ENCODE data around the gene MOXD1. TPM values are rescaled to one million over a fixed set of nuclear protein-coding genes. Genes with fewer than 3 reads are reported as not detected.

MOXD1 gene
- total RNA-seq = 31.4 TPM

GRCh38 chr6:132400883-132401617 lies at the start of gene MOXD1:
MOXD1 (minus strand) TSS chr6:132401475; CDS start chr6:132401426, 49 bp downstream.
- peak; percentile 92 for ATAC-seq

GRCh38 chr6:132446855-132447241 lies 45.6 kb upstream of the MOXD1 start:
- no peak for ATAC-seq

GRCh38 chr6:132446141-132446854 lies 45.0 kb upstream of the MOXD1 start:
- ATAC-seq = no peak

- ATAC-seq = no peak
These were observed 44.1 kb upstream of the MOXD1 start for GRCh38 chr6:132445201-132445951.

- ATAC-seq = no peak
These were observed 41.9 kb upstream of the MOXD1 start for GRCh38 chr6:132443206-132443605.

- ATAC-seq = no peak
These were observed 28.8 kb upstream of the MOXD1 start for GRCh38 chr6:132430110-132430509.

- no peak for ATAC-seq
These were observed 23.9 kb upstream of the MOXD1 start for GRCh38 chr6:132425176-132425575.

- ATAC-seq = no peak
These were observed 22.6 kb upstream of the MOXD1 start for GRCh38 chr6:132423839-132424238.

GRCh38 chr6:132418235-132418965 lies 17.1 kb upstream of the MOXD1 start:
- no peak for ATAC-seq

- ATAC-seq = no peak
These were observed 13.5 kb upstream of the MOXD1 start for GRCh38 chr6:132414761-132415160.

- ATAC-seq = no peak
These were observed 13.0 kb upstream of the MOXD1 start for GRCh38 chr6:132414322-132414721.

GRCh38 chr6:132413499-132413802 lies 12.2 kb upstream of the MOXD1 start:
- ATAC-seq = no peak

- no peak for ATAC-seq
These were observed 11.6 kb upstream of the MOXD1 start for GRCh38 chr6:132412656-132413498.

- no peak for ATAC-seq
These were observed 10.0 kb upstream of the MOXD1 start for GRCh38 chr6:132411296-132411695.

GRCh38 chr6:132410830-132411229 lies 9.6 kb upstream of the MOXD1 start:
- no peak for ATAC-seq

GRCh38 chr6:132405143-132405915 lies 4.1 kb upstream of the MOXD1 start:
- no peak for ATAC-seq

GRCh38 chr6:132404736-132405135 lies 3.5 kb upstream of the MOXD1 start:
- no peak for ATAC-seq

GRCh38 chr6:132404330-132404729 lies 3.1 kb upstream of the MOXD1 start:
- no peak for ATAC-seq

GRCh38 chr6:132401618-132402285 lies 477 bp upstream of the MOXD1 start:
- ATAC-seq = no peak

- peak; percentile 35 for ATAC-seq
These were observed 756 bp downstream of the MOXD1 start for GRCh38 chr6:132400555-132400882.

Measured in esophagus mucosa (tissue), 1 donor.